Stimulated activated CD8-positive, alpha-beta memory T cell treated with anti-CD3 and anti-CD28 coated beads, Interleukin-15, amount 100 ng/mL, for 1 hour (primary cell): ENCODE results near the gene DENND1A.

Source experiments
- DNase-seq: peaks from one replicate; pipeline ENCODE4 v3.0.0-alpha.2; 2020; ENCODE audit warnings: low read depth

Gene DENND1A

DNA sequence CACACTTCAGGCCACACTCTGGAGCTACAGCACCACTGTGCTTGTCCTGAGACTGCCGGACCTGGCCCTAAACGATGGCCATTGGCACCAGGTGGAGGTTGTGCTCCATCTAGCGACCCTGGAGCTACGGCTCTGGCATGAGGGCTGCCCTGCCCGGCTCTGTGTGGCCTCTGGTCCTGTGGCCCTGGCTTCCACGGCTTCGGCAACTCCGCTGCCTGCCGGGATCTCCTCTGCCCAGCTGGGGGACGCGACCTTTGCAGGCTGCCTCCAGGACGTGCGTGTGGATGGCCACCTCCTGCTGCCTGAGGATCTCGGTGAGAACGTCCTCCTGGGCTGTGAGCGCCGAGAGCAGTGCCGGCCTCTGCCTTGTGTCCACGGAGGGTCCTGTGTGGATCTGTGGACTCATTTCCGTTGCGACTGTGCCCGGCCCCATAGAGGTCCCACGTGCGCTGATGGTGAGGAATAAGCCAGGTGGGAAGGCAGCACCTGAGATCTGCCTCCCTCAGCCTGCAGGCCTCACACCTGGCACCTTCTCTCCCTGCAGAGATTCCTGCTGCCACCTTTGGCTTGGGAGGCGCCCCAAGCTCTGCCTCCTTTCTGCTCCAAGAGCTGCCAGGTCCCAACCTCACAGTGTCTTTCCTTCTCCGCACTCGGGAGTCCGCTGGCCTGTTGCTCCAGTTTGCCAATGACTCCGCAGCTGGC lies 559.2 kb downstream of the DENND1A start:
- no peak for DNase-seq

DNA sequence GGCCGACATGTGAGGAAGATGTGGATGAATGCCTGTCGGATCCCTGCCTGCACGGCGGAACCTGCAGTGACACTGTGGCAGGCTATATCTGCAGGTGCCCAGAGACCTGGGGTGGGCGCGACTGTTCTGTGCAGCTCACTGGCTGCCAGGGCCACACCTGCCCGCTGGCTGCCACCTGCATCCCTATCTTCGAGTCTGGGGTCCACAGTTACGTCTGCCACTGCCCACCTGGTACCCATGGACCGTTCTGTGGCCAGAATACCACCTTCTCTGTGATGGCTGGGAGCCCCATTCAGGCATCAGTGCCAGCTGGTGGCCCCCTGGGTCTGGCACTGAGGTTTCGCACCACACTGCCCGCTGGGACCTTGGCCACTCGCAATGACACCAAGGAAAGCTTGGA lies 559.8 kb downstream of the DENND1A start:
- DNase-seq = no peak

DNA sequence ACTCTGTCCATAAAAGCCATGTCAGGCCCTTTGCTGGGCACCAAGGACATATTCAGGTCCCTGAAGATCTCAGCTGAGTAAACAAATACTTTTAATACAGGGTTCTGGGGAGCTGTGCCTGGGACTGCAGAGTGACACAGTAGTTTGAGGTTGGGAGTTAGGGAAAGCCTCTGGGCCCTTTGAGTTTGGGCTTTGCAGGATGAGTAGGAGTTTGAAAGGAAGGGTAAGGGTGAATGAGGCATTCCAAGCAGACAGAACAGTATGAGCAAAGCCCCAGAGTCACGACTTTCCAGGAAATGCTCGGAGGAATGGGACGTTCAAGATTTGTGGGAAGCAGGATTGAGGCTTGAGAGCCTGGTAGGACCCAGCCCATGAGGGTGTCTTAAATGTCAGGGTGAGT lies 560.6 kb downstream of the DENND1A start:
- no peak for DNase-seq

DNA sequence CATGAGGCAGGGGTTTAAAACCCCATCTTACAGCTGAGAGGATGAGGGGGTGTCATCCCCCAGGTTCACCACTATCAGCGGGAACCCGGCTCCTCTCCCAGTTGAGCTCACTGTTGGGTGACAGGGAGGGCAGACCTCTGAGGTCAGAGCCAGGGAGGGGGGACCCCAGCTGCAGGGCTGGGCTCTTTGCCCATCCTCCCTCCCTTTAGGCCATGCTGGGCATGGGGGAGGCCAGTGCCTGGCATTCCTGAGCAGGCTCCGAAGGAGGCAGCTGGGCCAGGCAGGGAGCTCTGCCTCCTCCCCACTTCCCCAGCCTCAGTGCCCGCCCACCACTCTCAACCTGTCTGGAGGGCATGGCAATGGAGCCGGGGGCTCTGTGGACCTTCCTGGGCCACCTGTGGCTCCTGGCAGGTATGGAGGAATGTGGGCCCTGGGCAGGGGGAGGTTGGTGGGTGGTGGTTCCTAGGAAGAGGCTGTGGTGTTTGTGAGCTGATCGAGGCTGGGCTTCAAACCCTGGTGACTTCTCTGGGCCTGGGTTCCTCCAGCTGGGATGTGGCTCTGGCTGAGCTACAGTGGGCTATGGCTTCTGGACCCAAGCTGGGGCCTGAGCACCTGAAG lies 561.3 kb downstream of the DENND1A start:
- no peak for DNase-seq

DNA sequence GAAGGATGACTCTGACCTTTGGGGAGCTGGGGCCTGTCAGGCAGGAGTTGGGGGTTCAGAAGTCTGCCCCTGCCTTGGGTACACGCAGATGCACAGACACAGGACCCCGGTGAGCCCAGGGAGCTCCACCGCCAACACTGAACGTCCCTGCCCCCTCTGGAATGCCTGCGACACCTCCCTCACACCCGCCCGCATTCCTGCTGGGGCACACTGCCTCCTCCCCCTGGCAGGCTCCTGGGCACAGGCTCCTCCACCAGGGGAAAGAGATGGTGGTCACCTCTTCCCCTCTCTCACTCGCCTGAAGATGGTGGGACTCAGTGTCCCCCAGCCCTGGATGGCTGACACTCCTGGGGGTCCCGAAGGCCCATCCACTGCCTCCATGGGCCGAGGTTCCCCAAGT lies 561.9 kb downstream of the DENND1A start:
- DNase-seq = no peak

DNA sequence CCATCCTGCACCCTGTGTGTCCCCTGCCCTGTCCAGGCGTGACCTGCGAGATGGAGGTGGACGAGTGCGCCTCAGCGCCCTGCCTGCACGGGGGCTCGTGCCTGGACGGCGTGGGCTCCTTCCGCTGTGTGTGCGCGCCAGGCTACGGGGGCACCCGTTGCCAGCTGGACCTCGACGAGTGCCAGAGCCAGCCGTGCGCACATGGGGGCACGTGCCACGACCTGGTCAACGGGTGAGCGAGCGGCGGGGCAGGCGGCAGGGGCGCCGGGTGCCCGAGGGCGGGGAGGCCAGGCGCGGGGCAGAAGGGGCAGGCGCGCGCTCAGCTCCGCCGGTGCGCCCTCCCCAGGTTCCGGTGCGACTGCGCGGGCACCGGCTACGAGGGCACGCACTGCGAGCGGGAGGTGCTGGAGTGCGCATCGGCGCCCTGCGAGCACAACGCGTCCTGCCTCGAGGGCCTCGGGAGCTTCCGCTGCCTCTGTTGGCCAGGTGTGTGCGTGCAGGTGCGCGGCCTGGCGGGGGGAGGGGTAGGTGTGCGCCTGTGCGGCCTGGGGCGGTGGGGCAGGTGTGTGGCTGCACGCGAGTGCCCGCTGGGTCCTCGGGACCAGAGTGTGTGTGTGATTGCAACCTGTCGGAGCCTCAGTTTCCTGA lies 563.9 kb downstream of the DENND1A start:
- no peak for DNase-seq

DNA sequence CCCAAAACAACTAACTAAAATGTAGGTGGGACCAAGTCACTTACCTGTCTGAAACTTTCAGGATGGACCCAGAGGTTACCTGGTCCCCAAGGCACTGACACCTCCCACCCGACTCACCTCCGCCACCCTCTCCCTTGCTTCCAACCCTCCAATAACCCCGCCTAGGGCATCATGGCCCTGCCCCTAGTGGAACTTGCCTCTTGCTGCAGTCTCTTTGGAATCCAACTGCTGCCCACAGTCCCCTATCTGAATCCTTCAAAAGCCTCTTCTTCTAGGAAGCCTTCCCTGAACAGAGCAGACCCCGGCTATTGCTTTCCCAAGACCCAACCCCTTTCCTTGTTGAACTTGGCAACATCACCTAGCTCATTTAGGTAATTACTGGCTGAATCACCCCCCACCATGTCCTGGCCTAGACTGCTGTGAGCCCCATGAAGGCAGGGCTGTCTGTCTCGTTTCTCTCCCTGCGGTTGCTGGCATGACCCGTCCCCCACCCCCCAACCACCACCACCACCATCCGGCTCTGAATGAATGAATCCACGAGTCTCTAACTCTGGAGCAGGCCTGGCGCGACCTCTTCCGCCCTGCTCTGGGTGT lies 564.5 kb downstream of the DENND1A start:
- DNase-seq = no peak

DNA sequence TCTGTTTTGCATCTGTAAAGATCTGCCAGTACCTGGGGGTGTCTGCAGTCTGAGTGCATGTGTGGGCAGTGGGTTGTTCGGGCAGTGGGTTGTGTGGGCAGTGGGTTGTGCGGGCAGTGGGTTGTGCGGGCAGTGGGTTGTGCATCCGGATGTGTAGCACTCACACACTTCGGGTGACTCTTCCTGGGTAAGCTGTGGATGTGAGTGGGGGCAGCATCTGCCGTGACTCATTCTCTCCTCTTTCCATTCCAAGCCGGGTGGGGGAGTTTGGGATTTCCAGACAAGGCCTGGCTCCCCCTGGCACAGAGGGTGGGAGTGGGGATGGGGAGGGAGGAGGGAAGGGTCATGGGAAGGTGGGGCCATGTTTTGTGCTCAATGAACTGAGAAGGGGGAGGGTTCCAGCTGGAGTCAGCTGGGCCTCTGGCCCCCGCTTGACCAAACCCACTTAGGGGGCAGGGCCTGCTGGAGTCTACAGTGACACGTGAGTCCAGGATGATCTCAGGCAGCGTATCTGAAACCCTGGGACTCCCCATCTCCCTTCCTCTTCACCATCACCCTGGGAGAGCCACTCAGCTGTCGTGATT lies 565.6 kb downstream of the DENND1A start:
- DNase-seq = no peak

DNA sequence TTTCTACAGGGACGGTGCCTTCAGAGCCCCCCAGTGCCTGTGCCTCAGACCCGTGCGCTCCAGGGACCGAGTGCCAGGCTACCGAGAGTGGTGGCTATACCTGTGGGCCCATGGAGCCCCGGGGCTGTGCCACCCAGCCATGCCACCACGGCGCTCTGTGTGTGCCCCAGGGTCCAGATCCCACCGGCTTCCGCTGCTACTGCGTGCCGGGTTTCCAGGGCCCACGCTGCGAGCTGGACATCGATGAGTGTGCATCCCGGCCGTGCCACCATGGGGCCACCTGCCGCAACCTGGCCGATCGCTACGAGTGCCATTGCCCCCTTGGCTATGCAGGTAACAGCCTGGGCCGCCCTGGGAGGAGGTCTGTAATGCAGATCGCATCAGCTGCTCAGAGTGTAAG lies 567.1 kb downstream of the DENND1A start:
- DNase-seq = no peak

DNA sequence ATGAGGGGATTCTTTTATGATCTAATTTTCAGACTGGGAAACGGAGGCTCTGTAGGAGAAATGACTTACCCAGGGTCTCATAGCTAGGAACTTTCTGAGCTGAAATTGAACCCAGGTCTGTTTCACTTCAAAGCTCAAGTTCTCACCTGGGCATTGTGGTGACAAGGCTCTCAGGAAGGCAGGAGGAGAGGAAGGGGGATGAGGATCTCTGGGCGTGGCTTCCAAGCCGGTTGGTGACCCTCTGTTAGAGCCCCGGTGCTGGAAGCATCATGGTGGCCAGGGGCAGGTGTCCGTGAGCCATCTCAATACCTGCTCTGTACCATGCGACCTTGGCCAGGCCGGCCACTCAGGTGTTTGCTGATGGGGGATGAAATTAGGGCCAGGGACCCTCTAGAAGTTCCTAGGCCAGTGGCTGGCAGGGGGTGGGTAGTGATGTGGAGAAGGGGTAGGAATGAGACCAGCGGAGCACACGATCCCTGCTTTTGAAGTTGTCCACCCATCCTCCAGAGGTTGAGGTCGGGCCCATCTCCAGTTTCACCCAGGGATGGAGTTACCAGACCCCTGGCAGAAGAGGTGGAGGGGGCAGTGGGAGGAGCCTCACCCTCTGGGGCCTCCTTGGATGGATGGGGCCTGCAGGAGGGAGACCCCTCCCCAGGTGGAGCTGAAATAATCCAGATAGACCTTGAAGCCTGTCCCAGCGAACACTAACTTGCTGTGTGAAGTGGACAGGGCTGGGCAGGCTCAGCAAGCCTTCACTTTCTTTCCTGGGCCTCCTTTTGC lies 568.0 kb downstream of the DENND1A start:
- DNase-seq = no peak

DNA sequence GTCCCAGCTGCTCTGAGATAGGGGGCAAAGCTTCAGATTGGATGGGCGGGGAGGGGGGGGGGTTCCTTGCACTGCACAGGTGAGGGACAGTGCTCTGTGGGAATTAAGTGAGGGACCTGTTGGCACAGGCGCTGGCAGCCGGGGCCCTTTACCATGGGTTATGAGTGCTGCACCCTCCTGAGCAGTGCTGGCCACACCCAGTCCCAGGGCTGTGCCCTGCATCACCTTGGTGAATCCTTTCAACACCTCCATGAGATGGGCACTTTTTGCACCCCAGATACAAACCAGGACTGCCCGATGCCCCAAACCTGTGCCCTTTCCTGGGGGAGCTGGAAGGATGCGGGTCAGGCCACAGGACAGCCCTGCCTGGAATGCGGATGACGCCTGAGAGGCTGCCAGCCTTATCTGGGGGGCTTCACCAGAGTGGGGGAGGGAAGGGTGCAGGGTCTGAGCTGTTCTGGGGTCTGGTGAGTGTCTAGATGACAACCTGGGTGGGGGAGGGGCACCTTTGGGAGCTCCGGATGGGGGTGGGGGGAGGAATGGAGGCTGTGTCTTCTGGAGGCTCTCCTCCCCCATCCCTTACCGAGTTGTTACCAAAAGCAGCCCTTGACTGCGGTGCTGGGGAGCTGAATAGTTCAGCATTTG lies 568.7 kb downstream of the DENND1A start:
- no peak for DNase-seq

DNA sequence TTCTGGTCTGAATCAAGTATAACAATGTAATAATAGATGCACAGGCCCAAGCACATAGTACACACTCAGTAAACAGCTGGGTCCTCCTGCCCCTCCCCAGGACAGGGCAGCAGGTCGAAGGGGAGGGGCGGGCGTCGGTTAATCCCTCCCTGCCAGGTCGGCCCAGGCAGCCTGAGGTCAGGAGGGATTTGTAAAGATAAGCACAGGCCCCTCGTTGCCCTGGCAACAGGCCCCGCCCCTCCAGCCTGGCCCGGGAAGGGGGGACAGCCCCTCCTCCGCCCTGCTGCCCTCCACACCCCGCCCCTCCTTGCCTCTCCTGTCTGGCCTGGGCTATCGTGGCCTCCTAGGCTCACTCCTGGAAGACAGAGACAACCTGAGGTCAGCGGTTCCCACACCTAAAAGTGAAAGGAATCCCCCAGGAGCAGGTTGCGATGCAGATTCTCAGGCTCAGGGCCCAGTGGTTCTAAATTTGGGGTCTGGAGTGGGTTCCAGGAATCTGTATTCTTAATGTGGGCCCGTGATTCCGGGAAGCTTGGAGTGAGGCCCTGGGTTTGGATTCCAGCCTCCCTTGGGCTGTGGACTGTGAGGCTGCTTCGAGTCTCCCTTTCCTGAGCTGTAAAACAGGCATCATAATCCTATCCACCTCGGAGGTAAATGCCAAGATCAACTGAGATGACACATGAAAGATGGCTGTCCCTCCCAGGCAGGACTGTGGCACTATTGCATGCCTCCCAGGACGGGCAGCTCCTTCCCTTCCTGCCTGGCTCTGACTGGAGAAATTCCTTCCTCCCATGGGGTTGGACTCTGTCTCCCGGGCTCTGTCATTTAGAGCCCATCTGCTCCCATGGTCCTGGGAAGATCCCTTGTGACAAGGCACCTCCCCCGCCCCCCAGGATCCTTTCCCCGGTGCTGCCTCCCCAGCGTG lies 569.5 kb downstream of the DENND1A start:
- no peak for DNase-seq

DNA sequence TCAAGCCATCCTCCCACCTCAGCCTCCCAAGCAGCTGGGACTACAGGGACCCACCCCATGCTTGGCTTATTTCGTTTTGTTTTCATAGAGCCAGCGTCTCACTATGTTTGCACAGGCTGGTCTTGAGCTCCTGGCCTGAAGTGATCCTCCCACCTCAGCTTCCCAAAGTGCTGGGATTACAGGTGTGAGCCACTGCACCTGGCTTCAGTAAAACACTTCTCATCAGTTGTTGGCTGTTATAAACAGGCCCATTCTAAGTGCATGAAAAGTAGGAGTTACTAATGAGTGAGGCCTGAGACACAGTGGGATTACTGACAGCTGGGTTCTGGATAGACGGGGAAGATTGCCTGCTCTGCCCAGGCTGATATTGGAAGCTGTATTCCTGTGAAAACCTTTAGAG lies 570.4 kb downstream of the DENND1A start:
- no peak for DNase-seq

DNA sequence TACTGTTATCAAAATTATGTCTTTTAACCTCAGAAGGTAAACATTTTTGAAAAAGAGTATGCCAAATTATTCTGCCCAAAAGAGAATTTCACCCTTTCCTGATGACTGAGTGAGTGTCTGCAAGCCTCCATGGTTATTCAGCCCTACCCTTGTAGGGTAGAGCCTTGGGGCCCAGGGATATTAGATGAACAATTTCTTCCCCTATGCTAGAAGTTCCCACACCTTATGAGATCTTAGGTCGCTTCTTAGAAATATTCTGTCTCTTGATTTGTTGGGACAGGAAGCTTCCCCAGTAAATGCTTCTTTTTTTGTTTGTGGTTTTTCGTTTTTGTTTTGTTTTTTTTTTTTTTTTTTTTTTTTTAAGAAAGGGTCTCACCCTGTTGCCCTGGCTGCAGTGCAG lies 570.8 kb downstream of the DENND1A start:
- no peak for DNase-seq

DNA sequence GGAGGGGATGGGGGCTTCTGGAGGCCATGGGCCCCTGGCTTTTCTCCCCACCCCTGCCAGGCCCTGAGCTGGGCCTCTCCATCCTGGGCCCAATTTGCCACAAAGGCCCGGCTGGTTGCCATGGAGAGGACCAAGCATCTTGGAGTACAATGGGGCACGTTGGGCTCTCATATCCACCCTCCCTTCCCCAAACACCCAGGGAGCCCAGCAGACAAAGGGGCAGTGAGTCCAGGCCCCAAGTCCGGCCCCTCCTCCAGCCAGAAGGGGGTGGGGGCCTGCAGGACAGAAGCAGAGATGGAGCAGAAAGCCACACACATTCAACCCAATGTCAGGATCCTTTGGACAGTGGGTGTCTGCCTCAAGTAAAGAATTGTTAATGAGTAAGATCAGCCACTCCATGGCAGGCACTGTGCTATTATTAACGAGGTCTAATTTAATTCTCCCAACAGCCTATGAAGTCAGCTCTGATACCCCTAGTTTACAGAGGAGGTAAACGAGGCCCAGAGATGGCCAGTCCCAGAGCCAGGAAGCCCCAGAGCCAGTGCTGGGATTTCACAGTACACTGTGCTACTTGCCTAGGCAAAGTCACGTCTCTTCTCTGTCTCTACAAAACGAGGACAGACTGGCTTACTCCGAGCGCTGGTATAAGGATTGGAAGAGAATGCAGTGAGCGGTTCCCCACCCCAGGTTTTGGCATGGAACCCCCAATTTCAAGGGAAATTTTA lies 571.6 kb downstream of the DENND1A start:
- DNase-seq = no peak

DNA sequence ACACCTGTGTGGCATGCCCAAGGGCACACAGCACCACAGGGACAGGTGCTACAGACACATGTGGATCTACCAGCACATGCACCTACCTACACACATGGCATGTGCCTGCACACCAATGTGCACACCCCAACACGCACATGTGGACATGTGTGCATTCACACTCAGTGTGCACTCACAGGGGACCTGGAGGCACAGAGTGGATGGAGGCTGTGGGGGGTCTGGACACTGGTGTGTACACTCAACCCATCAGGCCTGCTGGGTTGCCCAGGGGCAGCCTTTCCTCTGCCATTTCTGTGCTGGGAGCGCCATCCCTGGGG lies 572.2 kb downstream of the DENND1A start:
- DNase-seq = no peak

DNA sequence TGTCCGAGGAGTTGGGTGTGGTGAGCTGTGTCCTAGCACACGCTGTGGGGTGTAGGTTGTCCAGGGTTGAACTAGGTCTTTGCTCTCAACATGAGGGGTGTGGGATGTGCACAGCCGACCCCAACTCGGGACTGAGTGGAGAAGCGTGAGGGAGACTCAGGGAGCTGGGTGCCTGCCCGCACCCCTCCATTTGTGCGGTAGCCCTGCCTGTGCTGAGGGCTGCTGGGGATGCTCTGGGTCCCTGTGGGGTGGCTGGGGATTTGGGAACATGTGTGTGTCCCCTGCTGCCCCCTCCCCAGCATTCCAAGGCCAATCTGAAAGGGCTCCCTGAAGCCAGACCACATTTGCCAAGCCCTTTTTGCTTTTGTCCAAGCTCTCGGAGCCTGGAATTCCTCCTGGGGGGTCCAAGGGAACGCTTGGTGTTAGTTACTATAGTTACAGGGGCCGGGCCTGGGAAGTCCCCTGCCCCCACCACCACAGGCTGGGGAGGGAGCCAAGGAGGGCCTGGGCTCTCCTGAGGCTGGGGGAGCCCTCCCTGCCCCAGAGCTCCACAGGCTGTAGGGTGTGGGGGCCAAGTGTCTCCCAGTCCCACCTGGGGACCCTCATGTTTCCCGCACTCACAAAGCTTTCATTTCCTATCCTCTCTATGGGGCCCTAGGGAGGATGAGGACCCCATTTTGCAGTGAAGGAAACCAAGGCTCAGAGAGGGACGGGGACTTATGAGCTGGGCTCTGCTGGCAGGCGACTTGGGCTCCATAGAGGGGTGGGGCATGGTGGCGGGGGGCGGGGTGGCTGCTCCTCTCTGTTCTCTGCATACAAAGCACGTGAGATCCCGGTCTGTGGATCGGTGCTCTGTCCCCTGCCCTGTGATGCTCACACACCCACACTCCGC lies 572.8 kb downstream of the DENND1A start:
- no peak for DNase-seq

DNA sequence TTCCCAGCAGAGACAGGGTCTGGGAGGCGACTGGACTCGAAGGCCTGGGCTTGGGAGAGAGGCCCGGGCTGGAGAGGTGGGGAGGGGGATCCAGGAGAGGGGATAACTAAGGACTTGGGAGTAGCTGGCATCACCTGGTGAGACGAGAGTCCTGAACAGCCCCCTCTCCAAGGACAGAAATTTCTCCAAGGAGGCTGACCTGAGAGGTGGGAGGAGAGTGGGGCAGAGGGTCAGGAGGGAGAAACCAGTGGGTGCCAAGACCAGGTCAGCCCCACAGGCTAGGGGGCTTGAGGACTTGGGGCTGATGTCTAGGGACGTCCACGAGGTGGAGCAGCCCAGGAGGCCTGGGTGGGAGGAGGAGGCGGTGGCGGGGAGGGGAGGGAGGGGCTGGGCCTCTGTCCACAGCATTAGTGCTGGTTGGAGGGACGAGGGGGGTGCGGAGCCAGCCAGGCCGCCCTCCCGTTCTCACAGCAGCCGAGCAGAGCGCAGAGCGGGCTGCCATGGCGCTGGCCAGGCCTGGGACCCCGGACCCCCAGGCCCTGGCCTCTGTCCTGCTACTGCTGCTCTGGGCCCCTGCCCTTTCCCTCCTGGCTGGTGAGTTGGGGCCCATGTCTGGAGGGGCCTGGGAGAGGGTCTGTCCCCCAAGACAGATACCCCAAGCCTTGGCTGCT lies 574.0 kb downstream of the DENND1A start, which contains the start of gene CRB2:
CRB2 (plus strand) TSS at position 437 of the 671 bp plus-strand sequence; CDS start at position 501, 64 bp downstream.
- no peak for DNase-seq
